ENCODE data around the gene SF1. TPM values are rescaled to one million over a fixed set of nuclear protein-coding genes. Genes with fewer than 3 reads are reported as not detected.

The SF1 gene
- total and polyA plus RNA-seq, 2 experiments from 2014 or later: 138 to 163 TPM

DNA sequence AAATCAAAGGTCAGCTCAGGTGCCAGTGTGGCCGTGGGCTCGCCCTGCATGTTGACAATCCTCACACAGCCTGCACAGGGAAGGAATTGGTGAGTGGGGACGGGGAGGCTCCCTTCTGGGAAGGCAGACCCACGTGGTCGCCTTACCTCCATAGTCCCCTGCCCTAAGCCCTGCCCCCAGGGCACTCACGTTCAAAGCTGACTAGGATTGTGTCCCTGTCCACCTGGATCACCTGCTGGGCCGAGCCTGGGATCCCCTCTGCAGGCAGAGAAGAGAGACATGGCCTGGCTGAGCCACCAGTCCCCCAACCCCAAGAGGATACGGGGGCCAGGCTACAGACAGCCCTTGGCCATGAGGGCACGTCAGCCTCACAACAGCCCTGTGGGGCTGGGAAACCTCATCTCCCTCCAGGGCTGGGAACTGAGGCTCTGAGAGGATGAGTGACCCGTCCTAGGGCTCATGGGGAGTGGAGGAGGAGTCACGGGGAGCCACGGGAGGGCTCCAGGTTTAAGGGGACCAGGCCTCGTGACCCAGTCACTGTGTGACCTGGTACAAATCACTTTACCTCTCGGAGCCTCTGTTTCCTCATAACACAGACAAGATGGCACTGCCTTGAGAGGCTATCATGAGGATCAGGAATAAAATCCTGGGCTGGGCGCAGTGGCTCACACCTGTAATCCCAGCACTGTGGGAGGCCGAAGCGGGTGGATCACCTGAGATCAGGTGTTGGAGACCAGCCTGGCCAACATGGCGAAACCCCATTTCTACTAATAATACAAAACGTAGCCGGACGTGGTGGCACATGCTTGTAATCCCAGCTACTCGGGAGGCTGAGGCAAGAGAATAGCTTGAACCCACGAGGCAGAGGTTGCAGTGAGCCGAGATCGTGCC, 12.1 kb upstream of the SF1 start:
- H3K79me2 ChIP-seq: no peaks in the 10 kb centered on the region
- no peak for DNase-seq (ENCODE audit: low spot score)
- H3K4me3 ChIP-seq: no peak overlapping the region
- TF ChIP-seq EZH2 (IDR thresholded peaks at IDR 0.05; ENCODE audit: borderline replicate concordance) (no peak), EZH2phosphoT487 (IDR thresholded peaks at IDR 0.05; ENCODE audit: low read depth, severe bottlenecking, unreplicated experiment) (no peak)
- TF ChIP-seq, protein P1, sequence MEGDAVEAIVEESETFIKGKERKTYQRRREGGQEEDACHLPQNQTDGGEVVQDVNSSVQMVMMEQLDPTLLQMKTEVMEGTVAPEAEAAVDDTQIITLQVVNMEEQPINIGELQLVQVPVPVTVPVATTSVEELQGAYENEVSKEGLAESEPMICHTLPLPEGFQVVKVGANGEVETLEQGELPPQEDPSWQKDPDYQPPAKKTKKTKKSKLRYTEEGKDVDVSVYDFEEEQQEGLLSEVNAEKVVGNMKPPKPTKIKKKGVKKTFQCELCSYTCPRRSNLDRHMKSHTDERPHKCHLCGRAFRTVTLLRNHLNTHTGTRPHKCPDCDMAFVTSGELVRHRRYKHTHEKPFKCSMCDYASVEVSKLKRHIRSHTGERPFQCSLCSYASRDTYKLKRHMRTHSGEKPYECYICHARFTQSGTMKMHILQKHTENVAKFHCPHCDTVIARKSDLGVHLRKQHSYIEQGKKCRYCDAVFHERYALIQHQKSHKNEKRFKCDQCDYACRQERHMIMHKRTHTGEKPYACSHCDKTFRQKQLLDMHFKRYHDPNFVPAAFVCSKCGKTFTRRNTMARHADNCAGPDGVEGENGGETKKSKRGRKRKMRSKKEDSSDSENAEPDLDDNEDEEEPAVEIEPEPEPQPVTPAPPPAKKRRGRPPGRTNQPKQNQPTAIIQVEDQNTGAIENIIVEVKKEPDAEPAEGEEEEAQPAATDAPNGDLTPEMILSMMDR (IDR thresholded peaks at IDR 0.05; ENCODE audit: poor library complexity): no peak
- no peaks in the 10 kb centered on the region for H3K36me3 ChIP-seq (replicated peaks; ENCODE audit: insufficient read depth, low read depth)
- H3K27me3 ChIP-seq: no peaks in the 10 kb centered on the region
- WGBS (ENCODE audit: low lambda C conversion rate, missing lambda C conversion rate): 92% methylated on average over 24 of the region's 25 CpGs
- H3K9me3 ChIP-seq (ENCODE audit: low read depth): no peaks in the 10 kb centered on the region
- no peaks in the 10 kb centered on the region for H3K9me2 ChIP-seq (replicated peaks; ENCODE audit: insufficient read depth)
- H4K20me1 ChIP-seq (ENCODE audit: insufficient read depth, poor library complexity, severe bottlenecking): no peaks in the 10 kb centered on the region
- no peak overlapping the region for H2AFZ ChIP-seq
- no peak overlapping the region for H3K27ac ChIP-seq
- H3K4me2 ChIP-seq: no peak overlapping the region
- H3K4me1 ChIP-seq (ENCODE audit: insufficient read depth): no peaks in the 10 kb centered on the region

DNA sequence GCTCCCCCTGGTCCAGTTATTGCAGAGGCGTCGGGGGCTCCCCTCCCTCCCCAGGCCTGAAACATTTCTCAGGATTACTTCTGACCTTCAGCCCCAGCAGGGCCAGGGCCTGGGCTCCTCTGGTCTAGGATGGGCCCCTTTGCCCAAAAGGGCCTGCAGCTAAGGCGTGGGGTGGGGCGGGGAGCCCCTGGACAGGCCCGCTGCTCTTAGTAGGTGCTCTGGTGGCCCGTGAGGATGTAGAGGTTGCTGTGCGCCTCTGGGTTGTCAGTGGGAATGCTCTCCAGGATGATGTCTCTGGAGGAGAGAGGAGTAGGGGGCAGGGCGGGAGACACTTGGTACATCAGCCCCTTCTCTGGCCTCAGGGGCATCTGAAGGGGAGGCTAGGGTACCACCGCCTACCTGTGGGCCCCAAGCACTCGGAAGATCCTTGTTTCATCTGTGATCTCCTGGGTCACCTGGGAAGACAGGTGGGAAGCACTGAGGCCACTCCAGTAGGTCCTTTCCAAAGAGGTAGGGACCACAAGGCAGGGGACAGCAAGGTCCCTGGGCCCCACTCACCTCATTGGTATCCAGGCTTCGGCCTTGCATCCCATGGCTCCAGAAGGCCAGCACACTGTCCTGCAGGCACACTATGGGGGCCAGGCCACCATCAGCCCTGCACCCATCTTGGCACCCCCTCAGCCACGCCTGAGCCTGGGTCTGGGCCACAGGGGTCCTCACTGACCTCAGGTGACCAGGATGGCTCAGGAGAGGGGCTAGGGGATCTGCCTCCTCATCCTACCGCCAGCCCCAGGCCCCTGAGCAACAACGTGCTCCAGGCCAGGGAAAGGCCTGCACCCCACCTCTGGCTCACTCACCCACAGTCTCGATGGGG, 11.2 kb upstream of the SF1 start:
- Histone ChIP-seq H4K20me1 (ENCODE audit: insufficient read depth, poor library complexity, severe bottlenecking) (no peaks in the 10 kb centered on the region), H2AFZ (no peak overlapping the region), H3K36me3 (replicated peaks; ENCODE audit: insufficient read depth, low read depth) (no peaks in the 10 kb centered on the region), H3K27ac (no peak overlapping the region), H3K4me2 (no peak overlapping the region), H3K9me3 (ENCODE audit: low read depth) (no peaks in the 10 kb centered on the region), H3K4me3 (no peak overlapping the region), H3K79me2 (no peaks in the 10 kb centered on the region), H3K9me2 (replicated peaks; ENCODE audit: insufficient read depth) (no peaks in the 10 kb centered on the region), H3K4me1 (ENCODE audit: insufficient read depth) (no peaks in the 10 kb centered on the region), H3K27me3 (no peaks in the 10 kb centered on the region)
- no peak for DNase-seq (ENCODE audit: low spot score)
- WGBS (ENCODE audit: low lambda C conversion rate, missing lambda C conversion rate): 91% methylated on average over 15 of the region's 15 CpGs
- TF ChIP-seq, protein P1 (IDR thresholded peaks at IDR 0.05; ENCODE audit: poor library complexity): no peak
- TF ChIP-seq EZH2 (IDR thresholded peaks at IDR 0.05; ENCODE audit: borderline replicate concordance) (no peak), EZH2phosphoT487 (IDR thresholded peaks at IDR 0.05; ENCODE audit: low read depth, severe bottlenecking, unreplicated experiment) (no peak)

DNA sequence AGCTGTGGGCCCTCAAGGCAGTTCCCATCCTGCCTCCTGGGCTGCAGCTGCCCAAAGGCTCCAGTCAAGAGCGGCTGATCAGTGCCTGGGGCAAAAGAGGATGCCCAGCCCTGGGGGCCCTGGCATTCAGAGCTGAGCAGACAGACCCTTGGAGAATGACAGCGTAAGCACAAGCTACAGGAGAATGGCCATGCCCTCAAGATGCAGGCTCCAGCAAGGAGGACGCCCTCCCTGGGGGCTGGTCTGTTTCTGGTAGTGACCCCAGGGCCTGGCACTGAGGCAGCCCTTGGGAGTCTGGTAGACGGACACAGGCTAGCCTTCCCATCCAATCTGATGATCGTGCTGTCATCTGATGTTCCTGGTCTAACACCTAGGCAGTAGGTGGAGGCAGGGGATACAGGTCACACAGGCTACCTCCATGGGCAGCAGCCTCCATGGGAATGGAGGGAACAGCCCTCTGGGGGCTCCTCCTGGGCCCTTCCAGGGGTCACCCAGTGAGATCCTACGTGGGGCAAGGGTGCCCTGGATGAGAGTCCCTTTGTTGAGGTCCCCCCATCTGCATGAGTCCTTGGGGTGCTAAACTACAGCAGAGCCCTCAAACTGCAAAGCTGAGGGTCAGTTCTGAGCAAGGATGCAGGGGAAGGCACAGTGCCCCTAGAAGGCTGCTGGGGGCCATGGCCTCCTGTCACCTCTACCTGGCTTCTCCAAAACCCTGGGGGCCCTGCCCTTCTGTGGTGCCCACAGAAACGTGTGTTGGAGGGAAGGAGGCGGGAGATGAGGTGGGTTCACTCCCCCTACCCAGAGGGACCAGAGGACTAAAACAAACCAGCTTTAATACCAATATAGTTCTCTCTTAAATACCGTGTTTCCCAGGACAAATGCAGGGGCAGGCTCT, 10.2 kb upstream of the SF1 start:
- no peak overlapping the region for H3K27ac ChIP-seq
- H3K4me3 ChIP-seq: no peak overlapping the region
- H2AFZ ChIP-seq: no peak overlapping the region
- no peaks in the 10 kb centered on the region for H3K79me2 ChIP-seq
- 92% methylated on average over 9 of the region's 9 CpGs for WGBS (ENCODE audit: low lambda C conversion rate, missing lambda C conversion rate)
- H3K27me3 ChIP-seq: no peaks in the 10 kb centered on the region
- H3K4me1 ChIP-seq (ENCODE audit: insufficient read depth): no peaks in the 10 kb centered on the region
- H3K9me3 ChIP-seq (ENCODE audit: low read depth): no peaks in the 10 kb centered on the region
- no peak overlapping the region for H3K4me2 ChIP-seq
- TF ChIP-seq EZH2phosphoT487 (IDR thresholded peaks at IDR 0.05; ENCODE audit: low read depth, severe bottlenecking, unreplicated experiment) (no peak), EZH2 (IDR thresholded peaks at IDR 0.05; ENCODE audit: borderline replicate concordance) (no peak)
- TF ChIP-seq, protein P1 (IDR thresholded peaks at IDR 0.05; ENCODE audit: poor library complexity): no peak
- no peaks in the 10 kb centered on the region for H3K9me2 ChIP-seq (replicated peaks; ENCODE audit: insufficient read depth)
- H3K36me3 ChIP-seq (replicated peaks; ENCODE audit: insufficient read depth, low read depth): no peaks in the 10 kb centered on the region
- no peaks in the 10 kb centered on the region for H4K20me1 ChIP-seq (ENCODE audit: insufficient read depth, poor library complexity, severe bottlenecking)
- no peak for DNase-seq (ENCODE audit: low spot score)
